GM23248 (cell line): ENCODE measurements around the gene PDE3A.

Source experiments
- EZH2 ChIP-seq: fragments of 200-600 bp; sonication (generic); IDR thresholded peaks from 2 replicates; pipeline ENCODE4 v1.6.1; 2018; ENCODE audit warnings: antibody characterized with exemption, mild to moderate bottlenecking; ENCODE audit not compliant: insufficient read depth, poor library complexity, severe bottlenecking
- EZH2phosphoT487 ChIP-seq: fragments of 200-600 bp; sonication (generic); IDR thresholded peaks from 2 replicates; pipeline ENCODE4 v1.6.1; 2018; ENCODE audit warnings: antibody characterized with exemption, moderate library complexity, mild to moderate bottlenecking, low read depth; ENCODE audit not compliant: insufficient read depth

DNA sequence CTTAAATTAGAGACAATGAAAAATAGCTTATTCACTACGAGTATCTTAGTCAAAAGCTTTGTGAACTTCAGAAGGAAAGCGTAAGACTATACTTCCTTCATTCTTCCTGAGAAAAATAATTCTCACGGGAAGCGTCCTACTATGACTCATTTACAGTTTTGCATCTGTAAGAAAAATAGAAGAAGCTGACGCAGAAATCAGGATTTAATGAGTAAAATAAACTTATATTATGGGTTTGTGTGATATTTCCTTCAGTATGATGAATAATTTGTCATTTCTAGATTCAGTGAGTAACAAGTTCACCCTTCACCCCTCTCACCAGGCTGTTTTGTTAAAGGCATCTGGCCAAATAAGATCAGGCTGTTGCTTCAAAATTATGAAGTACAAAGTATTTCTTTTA lies 17.8 kb upstream of the PDE3A start:
- TF ChIP-seq EZH2phosphoT487 (no peak), EZH2 (no peak)
